ENCODE data around the gene RSPH1.

DNA sequence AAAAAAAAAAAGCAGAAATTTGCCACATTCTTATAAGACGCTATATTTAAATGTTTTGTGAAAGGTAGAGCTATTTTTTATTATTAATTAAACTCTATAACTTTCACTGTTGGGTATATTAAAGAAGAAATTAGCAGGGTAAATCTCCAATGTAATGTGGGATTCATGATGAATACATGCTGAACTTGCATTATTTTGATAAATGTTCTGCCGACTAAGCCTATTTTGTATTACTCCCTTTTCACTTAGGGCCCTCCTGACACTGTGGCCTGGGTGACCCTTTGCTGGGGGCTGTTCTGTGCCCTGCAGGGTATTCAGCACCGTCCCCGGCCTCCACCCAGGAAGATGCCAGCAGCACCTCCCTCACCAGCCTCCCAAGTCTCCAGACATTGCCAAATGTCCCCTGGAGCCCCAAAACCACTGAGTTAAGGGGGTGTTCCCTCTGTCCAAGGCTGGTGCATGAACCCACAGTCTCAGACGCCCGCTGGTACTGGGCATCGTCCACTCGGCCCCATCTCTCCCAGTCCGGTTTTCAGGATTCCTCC is 22.5 kb downstream of the RSPH1 start:
- TF ChIP-seq, protein P1, sequence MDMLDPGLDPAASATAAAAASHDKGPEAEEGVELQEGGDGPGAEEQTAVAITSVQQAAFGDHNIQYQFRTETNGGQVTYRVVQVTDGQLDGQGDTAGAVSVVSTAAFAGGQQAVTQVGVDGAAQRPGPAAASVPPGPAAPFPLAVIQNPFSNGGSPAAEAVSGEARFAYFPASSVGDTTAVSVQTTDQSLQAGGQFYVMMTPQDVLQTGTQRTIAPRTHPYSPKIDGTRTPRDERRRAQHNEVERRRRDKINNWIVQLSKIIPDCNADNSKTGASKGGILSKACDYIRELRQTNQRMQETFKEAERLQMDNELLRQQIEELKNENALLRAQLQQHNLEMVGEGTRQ (IDR thresholded peaks at IDR 0.05; ENCODE audit: borderline replicate concordance, low read depth, low read length): no peak
- TF ChIP-seq, protein P2, sequence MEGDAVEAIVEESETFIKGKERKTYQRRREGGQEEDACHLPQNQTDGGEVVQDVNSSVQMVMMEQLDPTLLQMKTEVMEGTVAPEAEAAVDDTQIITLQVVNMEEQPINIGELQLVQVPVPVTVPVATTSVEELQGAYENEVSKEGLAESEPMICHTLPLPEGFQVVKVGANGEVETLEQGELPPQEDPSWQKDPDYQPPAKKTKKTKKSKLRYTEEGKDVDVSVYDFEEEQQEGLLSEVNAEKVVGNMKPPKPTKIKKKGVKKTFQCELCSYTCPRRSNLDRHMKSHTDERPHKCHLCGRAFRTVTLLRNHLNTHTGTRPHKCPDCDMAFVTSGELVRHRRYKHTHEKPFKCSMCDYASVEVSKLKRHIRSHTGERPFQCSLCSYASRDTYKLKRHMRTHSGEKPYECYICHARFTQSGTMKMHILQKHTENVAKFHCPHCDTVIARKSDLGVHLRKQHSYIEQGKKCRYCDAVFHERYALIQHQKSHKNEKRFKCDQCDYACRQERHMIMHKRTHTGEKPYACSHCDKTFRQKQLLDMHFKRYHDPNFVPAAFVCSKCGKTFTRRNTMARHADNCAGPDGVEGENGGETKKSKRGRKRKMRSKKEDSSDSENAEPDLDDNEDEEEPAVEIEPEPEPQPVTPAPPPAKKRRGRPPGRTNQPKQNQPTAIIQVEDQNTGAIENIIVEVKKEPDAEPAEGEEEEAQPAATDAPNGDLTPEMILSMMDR (IDR thresholded peaks at IDR 0.05): no peak
- TF ChIP-seq NRF1 (IDR thresholded peaks at IDR 0.05; ENCODE audit: low read depth, low read length) (no peak), TAF1 (IDR thresholded peaks at IDR 0.05; ENCODE audit: borderline replicate concordance, low read depth, low read length) (no peak), NFIC (IDR thresholded peaks at IDR 0.05; ENCODE audit: borderline replicate concordance) (no peak), YY1 (IDR thresholded peaks at IDR 0.05; ENCODE audit: low read depth) (no peak), RAD21 (IDR thresholded peaks at IDR 0.05; ENCODE audit: low read length) (no peak)
- TF ChIP-seq, protein P3, sequence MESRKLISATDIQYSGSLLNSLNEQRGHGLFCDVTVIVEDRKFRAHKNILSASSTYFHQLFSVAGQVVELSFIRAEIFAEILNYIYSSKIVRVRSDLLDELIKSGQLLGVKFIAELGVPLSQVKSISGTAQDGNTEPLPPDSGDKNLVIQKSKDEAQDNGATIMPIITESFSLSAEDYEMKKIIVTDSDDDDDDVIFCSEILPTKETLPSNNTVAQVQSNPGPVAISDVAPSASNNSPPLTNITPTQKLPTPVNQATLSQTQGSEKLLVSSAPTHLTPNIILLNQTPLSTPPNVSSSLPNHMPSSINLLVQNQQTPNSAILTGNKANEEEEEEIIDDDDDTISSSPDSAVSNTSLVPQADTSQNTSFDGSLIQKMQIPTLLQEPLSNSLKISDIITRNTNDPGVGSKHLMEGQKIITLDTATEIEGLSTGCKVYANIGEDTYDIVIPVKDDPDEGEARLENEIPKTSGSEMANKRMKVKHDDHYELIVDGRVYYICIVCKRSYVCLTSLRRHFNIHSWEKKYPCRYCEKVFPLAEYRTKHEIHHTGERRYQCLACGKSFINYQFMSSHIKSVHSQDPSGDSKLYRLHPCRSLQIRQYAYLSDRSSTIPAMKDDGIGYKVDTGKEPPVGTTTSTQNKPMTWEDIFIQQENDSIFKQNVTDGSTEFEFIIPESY (IDR thresholded peaks at IDR 0.05; ENCODE audit: borderline replicate concordance, low read depth): no peak
- TF ChIP-seq, protein P4, sequence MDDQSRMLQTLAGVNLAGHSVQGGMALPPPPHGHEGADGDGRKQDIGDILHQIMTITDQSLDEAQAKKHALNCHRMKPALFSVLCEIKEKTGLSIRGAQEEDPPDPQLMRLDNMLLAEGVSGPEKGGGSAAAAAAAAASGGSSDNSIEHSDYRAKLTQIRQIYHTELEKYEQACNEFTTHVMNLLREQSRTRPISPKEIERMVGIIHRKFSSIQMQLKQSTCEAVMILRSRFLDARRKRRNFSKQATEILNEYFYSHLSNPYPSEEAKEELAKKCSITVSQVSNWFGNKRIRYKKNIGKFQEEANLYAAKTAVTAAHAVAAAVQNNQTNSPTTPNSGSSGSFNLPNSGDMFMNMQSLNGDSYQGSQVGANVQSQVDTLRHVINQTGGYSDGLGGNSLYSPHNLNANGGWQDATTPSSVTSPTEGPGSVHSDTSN (IDR thresholded peaks at IDR 0.05): no peak
